ENCODE results near the gene TMTC2. TPM values are rescaled to one million over a fixed set of nuclear protein-coding genes. Genes with fewer than 3 reads are reported as not detected.

Gene TMTC2
- total and polyA plus RNA-seq, 2 donors (not counting 3 experiments of a cell fraction or from before 2014, with no cell fraction given) = 4.1 to 7.8 TPM

DNA sequence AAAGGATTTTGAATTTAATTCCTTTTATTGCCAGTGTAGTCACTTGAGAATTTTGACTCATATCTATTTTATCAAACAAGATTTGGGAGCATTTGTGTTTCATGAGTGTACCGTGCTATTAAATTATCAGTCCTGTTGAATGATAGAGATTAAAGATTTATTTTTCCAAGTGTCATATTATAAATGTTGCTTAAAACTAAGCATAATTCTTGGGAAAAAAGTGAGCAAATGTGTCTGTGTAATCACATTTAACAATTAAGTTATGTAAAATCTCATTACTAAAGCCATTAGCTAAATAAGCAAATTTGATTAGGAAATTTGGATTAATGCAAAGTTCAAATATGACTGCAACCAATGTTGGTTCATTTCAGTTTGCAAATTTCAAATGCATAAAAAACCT is 266.7 kb downstream of the TMTC2 start:
- Histone ChIP-seq H3K36me3 (ENCODE audit: control insufficient read depth in 2 of 2, extremely low read depth in 1 of 2, insufficient read depth in 2 of 2, low read length in 2 of 2) (no peaks in the 10 kb centered on the region), H3K4me2 (ENCODE audit: insufficient read depth, low read length) (no peak overlapping the region), H3K79me2 (ENCODE audit: control insufficient read depth, insufficient read depth, low read length) (no peaks in the 10 kb centered on the region), H4K20me1 (replicated peaks; ENCODE audit: control insufficient read depth, extremely low read depth, insufficient read depth, low read length) (no peaks in the 10 kb centered on the region), H3K9me3 (replicated peaks; ENCODE audit: control insufficient read depth, insufficient read depth, low read length) (no peaks in the 10 kb centered on the region), H3K4me3 (replicated peaks in 1 of 3; ENCODE audit: insufficient read depth in 1 of 3, low read depth in 1 of 3, low read length in 3 of 3) (no peak overlapping the region), H3K9me1 (replicated peaks; ENCODE audit: control insufficient read depth, extremely low read depth, insufficient read depth, low read length) (no peaks in the 10 kb centered on the region), H3K9ac (replicated peaks; ENCODE audit: extremely low read depth, insufficient read depth, low read length) (no peak overlapping the region), H3K27ac (ENCODE audit: insufficient read depth, low read depth, low read length) (no peak overlapping the region), H2AFZ (ENCODE audit: low read depth, low read length) (no peak overlapping the region), H3K4me1 (ENCODE audit: control insufficient read depth, extremely low read depth, insufficient read depth, low read length) (no peaks in the 10 kb centered on the region), H3K27me3 (ENCODE audit: control insufficient read depth in 2 of 2, insufficient read depth in 2 of 2, low read length in 2 of 2) (no peaks in the 10 kb centered on the region)
- DNase-seq (ENCODE audit: low read depth, low spot score) = no peak
- ChIA-PET CTCF (interaction anchor here (1.9 to 2.1 kb wide), 2 partner anchors 10 to 268 kb away, joined by 4 to 6 read pairs; no protein-coding TSS in a partner anchor), POLR2A (no interaction called here)
- no peak for FAIRE-seq
- dilution Hi-C loops (cut with MboI; ENCODE audit: extremely low pct_ligation_motif_present, low sequenced_read_pairs) = no loop called here
- TF ChIP-seq EZH2 (IDR thresholded peaks at IDR 0.05; ENCODE audit: borderline replicate concordance, low read depth, low read length, severe bottlenecking) (no peak), POLR2A (IDR thresholded peaks at IDR 0.05; ENCODE audit: low read depth, low read length) (no peak)
- TF ChIP-seq, protein P1, sequence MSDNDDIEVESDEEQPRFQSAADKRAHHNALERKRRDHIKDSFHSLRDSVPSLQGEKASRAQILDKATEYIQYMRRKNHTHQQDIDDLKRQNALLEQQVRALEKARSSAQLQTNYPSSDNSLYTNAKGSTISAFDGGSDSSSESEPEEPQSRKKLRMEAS (IDR thresholded peaks at IDR 0.05; ENCODE audit: insufficient read depth, insufficient read length) = no peak
- intact Hi-C loops (cut with micrococcal nuclease) = no loop called here
- no TSS peak for BruUV-seq (replicated peaks)

DNA sequence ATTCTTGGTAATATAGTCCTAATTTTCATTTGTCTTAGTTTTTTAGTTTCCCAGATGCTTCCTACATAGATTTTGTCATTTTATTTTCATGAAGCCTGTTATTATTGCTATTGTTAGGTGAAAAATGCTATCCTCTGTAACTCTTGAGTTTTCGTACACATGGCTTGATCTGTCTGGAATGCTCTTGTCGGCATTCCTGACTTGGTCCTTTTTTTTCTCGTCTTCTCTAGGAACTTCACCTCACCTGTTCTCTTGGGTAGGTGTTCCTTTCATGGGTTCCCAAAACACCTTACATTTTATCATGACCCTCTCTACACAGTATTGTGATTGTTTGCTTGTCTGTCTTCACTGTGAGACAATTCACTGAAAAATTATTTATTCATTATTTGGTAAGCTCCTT is 267.4 kb downstream of the TMTC2 start:
- intact Hi-C loops (cut with micrococcal nuclease) = no loop called here
- no TSS peak for BruUV-seq (replicated peaks)
- no peak overlapping the region for H3K4me3 ChIP-seq (replicated peaks in 1 of 3; ENCODE audit: insufficient read depth in 1 of 3, low read depth in 1 of 3, low read length in 3 of 3)

More for the DNA sequence above, 267.4 kb downstream of the TMTC2 start:
- POLR2A ChIA-PET = no interaction called here
- Histone ChIP-seq H3K27ac (ENCODE audit: insufficient read depth, low read depth, low read length) (no peak overlapping the region), H3K9ac (replicated peaks; ENCODE audit: extremely low read depth, insufficient read depth, low read length) (no peak overlapping the region), H3K4me2 (ENCODE audit: insufficient read depth, low read length) (no peak overlapping the region), H3K27me3 (ENCODE audit: control insufficient read depth in 2 of 2, insufficient read depth in 2 of 2, low read length in 2 of 2) (no peaks in the 10 kb centered on the region), H3K4me1 (ENCODE audit: control insufficient read depth, extremely low read depth, insufficient read depth, low read length) (no peaks in the 10 kb centered on the region), H3K79me2 (ENCODE audit: control insufficient read depth, insufficient read depth, low read length) (no peaks in the 10 kb centered on the region), H3K9me1 (replicated peaks; ENCODE audit: control insufficient read depth, extremely low read depth, insufficient read depth, low read length) (no peaks in the 10 kb centered on the region), H2AFZ (ENCODE audit: low read depth, low read length) (no peak overlapping the region), H4K20me1 (replicated peaks; ENCODE audit: control insufficient read depth, extremely low read depth, insufficient read depth, low read length) (no peaks in the 10 kb centered on the region), H3K36me3 (ENCODE audit: control insufficient read depth in 2 of 2, extremely low read depth in 1 of 2, insufficient read depth in 2 of 2, low read length in 2 of 2) (no peaks in the 10 kb centered on the region), H3K9me3 (replicated peaks; ENCODE audit: control insufficient read depth, insufficient read depth, low read length) (no peaks in the 10 kb centered on the region)
- DNase-seq (ENCODE audit: low read depth, low spot score) (no peak), FAIRE-seq (no peak)
- TF ChIP-seq JUN (IDR thresholded peaks at IDR 0.05; ENCODE audit: borderline replicate concordance, insufficient read depth, insufficient read length, low read depth) (no peak), EZH2 (IDR thresholded peaks at IDR 0.05; ENCODE audit: borderline replicate concordance, low read depth, low read length, severe bottlenecking) (no peak), FOS (IDR thresholded peaks at IDR 0.05; ENCODE audit: borderline replicate concordance, insufficient read depth, low read length) (no peak), GATA2 (IDR thresholded peaks at IDR 0.05; ENCODE audit: insufficient read depth, insufficient read length, low read depth, low read length) (no peak), POLR2AphosphoS5 (IDR thresholded peaks at IDR 0.05; ENCODE audit: insufficient read depth, low read depth, low read length) (no peak), POLR2A (IDR thresholded peaks at IDR 0.05; ENCODE audit: low read depth, low read length) (no peak), MYC (IDR thresholded peaks at IDR 0.05; ENCODE audit: low read depth, low read length) (no peak)
- TF ChIP-seq, protein P2, sequence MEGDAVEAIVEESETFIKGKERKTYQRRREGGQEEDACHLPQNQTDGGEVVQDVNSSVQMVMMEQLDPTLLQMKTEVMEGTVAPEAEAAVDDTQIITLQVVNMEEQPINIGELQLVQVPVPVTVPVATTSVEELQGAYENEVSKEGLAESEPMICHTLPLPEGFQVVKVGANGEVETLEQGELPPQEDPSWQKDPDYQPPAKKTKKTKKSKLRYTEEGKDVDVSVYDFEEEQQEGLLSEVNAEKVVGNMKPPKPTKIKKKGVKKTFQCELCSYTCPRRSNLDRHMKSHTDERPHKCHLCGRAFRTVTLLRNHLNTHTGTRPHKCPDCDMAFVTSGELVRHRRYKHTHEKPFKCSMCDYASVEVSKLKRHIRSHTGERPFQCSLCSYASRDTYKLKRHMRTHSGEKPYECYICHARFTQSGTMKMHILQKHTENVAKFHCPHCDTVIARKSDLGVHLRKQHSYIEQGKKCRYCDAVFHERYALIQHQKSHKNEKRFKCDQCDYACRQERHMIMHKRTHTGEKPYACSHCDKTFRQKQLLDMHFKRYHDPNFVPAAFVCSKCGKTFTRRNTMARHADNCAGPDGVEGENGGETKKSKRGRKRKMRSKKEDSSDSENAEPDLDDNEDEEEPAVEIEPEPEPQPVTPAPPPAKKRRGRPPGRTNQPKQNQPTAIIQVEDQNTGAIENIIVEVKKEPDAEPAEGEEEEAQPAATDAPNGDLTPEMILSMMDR (IDR thresholded peaks at IDR 0.05; ENCODE audit: extremely low read depth in 1 of 2, insufficient read depth in 1 of 2, low read depth in 1 of 2, low read length in 2 of 2) = no peak
- TF ChIP-seq, protein P1 (IDR thresholded peaks at IDR 0.05; ENCODE audit: insufficient read depth, insufficient read length) = no peak
- dilution Hi-C loops (cut with MboI; ENCODE audit: extremely low pct_ligation_motif_present, low sequenced_read_pairs) = no loop called here
- CTCF ChIA-PET = no interaction called here
